Immature natural killer cell (primary cell): ENCODE results near the gene TBKBP1. TPM values are rescaled to one million over a fixed set of nuclear protein-coding genes. Genes with fewer than 3 reads are reported as not detected.

Experiments
- DNase-seq, 3 donors: peaks; one replicate each; pipeline ENCODE4 v3.0.0; 2022; ENCODE audit warnings: mixed read lengths in 1 of 3
- H3K27ac Mint-ChIP-seq, 6 donors: one replicate each; pipeline ENCODE4 v1.8.0; 2020; ENCODE audit warnings: mixed read lengths in 6 of 6, mild to moderate bottlenecking in 5 of 6, inconsistent platforms in 4 of 6, moderate library complexity in 3 of 6
- H3K27me3 Mint-ChIP-seq, 3 donors: one replicate each; pipeline ENCODE4 v1.8.0; 2020 to 2021; ENCODE audit warnings: low read depth in 3 of 3, mild to moderate bottlenecking in 3 of 3, mixed read lengths in 3 of 3, moderate library complexity in 3 of 3, inconsistent platforms in 1 of 3
- H3K36me3 Mint-ChIP-seq, 3 donors: one replicate each; pipeline ENCODE4 v1.8.0; 2020; ENCODE audit warnings: mixed read lengths in 3 of 3, inconsistent platforms in 2 of 3, mild to moderate bottlenecking in 2 of 3
- H3K4me1 Mint-ChIP-seq, 2 donors: one replicate each; pipeline ENCODE4 v1.8.0; 2020; ENCODE audit warnings: inconsistent platforms in 2 of 2, mild to moderate bottlenecking in 2 of 2, mixed read lengths in 2 of 2, moderate library complexity in 1 of 2
- H3K4me3 Mint-ChIP-seq, 5 donors: one replicate each; pipeline ENCODE4 v1.8.0; 2020; ENCODE audit warnings: mild to moderate bottlenecking in 5 of 5, mixed read lengths in 5 of 5, inconsistent platforms in 3 of 5, moderate library complexity in 3 of 5
- H3K9me3 Mint-ChIP-seq, 6 donors: one replicate each; pipeline ENCODE4 v1.8.0; 2020; ENCODE audit warnings: mild to moderate bottlenecking in 6 of 6, mixed read lengths in 6 of 6, inconsistent platforms in 4 of 6, moderate library complexity in 3 of 6
- polyA plus RNA-seq, 3 donors: library from polyadenylated mRNA; unstranded; fragments of 300-500 nt; fragmentation: Illumina TruSeq; gene quantifications; one replicate each; pipeline ENCODE4 v1.2.3, GENCODE V29; 2021

The TBKBP1 gene
- polyA plus RNA-seq, 3 donors from 2014 or later: 1.3 to 2.3 (median 2.2) TPM

DNA sequence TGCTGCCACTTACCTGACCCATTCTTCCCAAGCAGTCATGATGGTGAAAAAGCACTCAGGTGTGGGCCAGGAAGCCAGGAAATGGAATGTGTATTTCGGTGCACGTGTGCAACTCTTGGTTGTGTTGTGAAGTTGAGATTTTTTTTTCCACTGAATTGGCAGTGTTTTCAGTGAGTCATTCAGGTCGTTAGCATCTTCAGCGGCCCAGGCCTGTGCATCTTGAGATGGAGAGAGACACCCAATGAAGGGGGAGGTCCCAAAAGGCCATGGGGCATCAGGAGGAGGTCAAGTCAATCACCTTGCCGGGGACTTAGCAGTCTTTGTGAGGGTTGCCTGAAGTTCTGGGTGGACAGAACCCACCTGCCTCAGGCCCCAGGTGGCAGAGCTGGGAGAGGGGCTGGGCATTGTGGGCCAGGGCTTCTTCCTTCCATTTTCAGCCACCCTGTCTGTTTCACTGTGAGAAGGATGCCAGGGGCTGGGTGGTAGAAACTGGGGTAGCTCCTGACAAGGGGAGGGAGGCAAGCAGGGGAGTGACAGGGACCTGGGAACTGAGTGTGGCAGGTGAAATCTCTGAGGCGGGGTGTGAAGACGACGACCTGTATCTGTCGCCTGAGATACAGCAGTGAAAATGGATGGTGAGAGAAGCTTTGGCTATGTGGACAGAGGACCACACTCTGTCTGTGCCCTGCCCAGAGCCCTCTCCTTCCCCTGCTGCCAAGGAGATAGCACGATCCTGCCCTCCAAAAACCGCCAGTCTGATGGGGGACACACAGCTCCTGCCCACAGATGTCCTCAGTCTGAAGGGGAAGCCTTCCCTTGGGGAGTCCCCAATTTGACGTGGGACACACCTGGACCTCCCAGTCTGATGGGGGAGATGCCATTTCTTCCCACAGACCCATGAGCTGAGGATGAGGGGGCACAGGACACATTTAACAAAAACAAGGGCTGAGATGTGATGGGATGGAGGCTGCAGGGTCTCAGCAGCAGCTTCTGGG is 11.9 kb downstream of the TBKBP1 start:
- Mint-ChIP-seq H3K27ac (peak overlapping the region; percentile 92 to 99 (median 97)), H3K36me3 (peaks cover 6 to 11% (median 10%) of the 10 kb centered on the region in 3 donors), H3K4me1 (peaks cover 82 to 86% of the 10 kb centered on the region in 2 donors), H3K4me3 (peak overlapping the region; percentile 76 to 99 (median 90)), H3K27me3 (peaks cover 20 to 49% (median 33%) of the 10 kb centered on the region in 3 donors), H3K9me3 (no peaks in the 10 kb centered on the region)
- DNase-seq: peak in 1 of 3 donors; percentile 41

DNA sequence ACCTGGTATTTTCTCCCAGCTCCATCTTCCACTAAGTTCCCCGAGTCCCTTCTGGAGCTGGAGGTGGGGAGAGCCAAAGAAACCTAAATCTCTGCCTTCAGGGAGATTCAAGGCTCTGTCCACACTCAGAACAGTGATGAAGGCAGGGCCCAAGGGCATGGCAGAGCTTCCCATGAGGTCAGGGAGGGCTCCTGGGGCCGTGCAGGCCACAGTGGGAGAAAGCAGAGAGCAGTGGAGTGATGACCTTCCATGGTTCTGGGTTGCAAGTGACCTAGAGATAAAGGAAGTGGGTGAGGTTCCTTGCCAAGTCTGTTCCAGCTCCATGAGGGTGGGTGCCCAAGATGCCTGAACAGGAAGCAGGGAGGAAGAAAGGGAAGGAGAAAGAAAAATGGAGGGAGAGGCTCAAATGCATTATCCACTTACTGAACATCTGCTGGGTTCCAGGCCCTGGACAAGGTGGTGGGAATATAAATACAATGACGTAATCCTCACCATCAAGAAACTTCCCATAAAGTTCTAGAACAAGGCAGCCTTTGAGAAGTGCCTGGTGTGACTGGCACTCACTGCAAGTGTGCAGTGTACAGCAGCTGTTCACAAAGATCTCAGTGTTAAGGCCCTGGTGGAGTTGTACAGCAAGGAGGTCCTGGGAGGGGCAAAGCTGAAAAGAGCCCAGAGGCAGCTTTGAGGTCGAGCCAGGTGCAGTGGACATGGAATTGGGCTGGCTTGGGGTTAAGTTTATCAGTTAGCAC is 13.3 kb downstream of the TBKBP1 start:
- H3K36me3 Mint-ChIP-seq: peaks cover 6 to 13% (median 12%) of the 10 kb centered on the region in 3 donors
- no peak for DNase-seq

DNA sequence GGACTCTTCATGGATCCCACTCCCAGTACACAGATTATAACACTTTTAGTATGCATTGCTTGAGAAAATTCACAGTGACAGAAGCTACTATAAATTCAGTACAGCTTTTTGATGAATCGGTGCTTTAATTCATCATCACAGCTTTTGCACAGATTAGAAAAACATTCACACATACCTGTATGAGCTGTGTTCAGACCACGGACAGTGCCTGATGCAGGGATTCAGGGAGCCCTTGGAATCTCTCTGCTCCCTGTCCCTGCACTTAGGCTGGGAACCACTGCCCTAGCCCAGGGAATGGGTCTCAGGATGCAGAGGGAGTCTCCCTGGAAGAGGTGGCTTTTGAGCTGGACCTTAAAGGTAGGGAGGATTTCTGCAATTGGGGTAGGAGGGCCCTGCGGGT is 13.9 kb downstream of the TBKBP1 start:
- peaks cover 85 to 87% of the 10 kb centered on the region in 2 donors for H3K4me1 Mint-ChIP-seq
- H3K27ac Mint-ChIP-seq: peak overlapping the region; percentile 92 to 99 (median 97)
- H3K27me3 Mint-ChIP-seq: peaks cover 16 to 35% (median 17%) of the 10 kb centered on the region in 3 donors
- H3K9me3 Mint-ChIP-seq: no peaks in the 10 kb centered on the region
- H3K4me3 Mint-ChIP-seq: peak overlapping the region; percentile 4 to 92 (median 41)
- peaks cover 6 to 13% (median 12%) of the 10 kb centered on the region in 3 donors for H3K36me3 Mint-ChIP-seq
- DNase-seq: no peak

More for the DNA sequence above, 13.3 kb downstream of the TBKBP1 start:
- H3K9me3 Mint-ChIP-seq: no peaks in the 10 kb centered on the region
- H3K4me3 Mint-ChIP-seq: peak overlapping the region; percentile 76 to 99 (median 90)
- H3K27me3 Mint-ChIP-seq: peaks cover 16 to 40% (median 21%) of the 10 kb centered on the region in 3 donors
- peak overlapping the region; percentile 92 to 99 (median 97) for H3K27ac Mint-ChIP-seq
- H3K4me1 Mint-ChIP-seq: peaks cover 83 to 86% of the 10 kb centered on the region in 2 donors

DNA sequence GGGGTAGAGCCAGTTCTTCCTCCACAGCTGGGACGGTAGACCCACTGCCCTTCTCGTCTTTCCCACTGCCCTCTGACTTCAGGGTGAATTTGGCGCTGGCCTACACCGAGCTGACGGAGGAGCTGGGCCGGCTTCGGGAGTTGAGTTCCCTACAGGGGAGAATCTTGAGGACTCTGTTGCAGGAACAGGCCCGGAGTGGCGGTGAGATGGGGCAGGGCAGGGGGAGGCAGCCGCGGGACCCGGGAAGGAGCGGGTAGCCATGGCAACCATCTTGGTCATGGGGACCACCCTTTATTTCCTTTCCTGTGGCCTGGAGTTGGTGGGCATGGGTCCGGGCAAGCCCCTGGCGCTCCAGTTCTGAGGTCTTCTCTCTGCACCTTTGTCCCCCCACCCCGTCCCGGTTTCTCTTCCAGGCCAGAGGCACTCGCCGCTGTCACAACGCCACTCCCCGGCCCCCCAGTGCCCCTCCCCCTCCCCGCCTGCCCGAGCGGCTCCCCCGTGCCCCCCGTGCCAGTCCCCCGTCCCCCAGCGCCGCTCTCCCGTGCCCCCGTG is 14.4 kb downstream of the TBKBP1 start:
- Mint-ChIP-seq H3K36me3 (peaks cover 6 to 13% (median 12%) of the 10 kb centered on the region in 3 donors), H3K27ac (peak overlapping the region in 1 of 6 donors; percentile 26), H3K9me3 (no peaks in the 10 kb centered on the region), H3K4me3 (no peak overlapping the region), H3K27me3 (peaks cover 11 to 30% (median 13%) of the 10 kb centered on the region in 3 donors), H3K4me1 (peaks cover 87% of the 10 kb centered on the region in 2 donors)
- DNase-seq: no peak

DNA sequence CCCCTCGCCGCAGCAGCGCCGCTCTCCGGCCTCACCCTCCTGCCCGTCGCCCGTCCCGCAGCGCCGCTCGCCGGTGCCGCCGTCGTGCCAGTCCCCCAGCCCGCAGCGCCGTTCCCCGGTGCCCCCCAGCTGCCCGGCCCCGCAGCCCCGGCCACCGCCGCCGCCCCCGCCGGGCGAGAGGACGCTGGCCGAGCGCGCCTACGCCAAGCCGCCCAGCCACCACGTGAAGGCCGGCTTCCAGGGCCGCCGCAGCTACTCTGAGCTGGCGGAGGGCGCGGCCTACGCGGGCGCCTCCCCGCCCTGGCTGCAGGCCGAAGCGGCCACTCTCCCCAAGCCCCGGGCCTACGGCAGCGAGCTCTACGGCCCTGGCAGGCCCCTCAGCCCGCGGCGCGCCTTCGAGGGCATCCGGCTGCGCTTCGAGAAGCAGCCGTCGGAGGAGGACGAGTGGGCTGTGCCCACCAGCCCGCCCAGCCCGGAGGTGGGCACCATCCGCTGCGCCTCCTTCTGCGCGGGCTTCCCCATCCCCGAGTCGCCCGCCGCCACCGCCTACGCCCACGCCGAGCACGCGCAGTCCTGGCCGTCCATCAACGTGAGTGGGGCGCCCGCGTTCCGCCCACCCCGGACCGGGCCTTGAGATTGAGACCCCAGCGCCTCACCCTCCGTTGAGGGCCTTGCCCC is 15.0 kb downstream of the TBKBP1 start:
- Mint-ChIP-seq H3K9me3 (no peaks in the 10 kb centered on the region), H3K27ac (peak overlapping the region in 1 of 6 donors; percentile 74), H3K4me1 (peaks cover 87% of the 10 kb centered on the region in 2 donors), H3K4me3 (no peak overlapping the region), H3K27me3 (peaks cover 8 to 26% (median 10%) of the 10 kb centered on the region in 3 donors), H3K36me3 (peaks cover 6 to 13% (median 12%) of the 10 kb centered on the region in 3 donors)
- DNase-seq: no peak

DNA sequence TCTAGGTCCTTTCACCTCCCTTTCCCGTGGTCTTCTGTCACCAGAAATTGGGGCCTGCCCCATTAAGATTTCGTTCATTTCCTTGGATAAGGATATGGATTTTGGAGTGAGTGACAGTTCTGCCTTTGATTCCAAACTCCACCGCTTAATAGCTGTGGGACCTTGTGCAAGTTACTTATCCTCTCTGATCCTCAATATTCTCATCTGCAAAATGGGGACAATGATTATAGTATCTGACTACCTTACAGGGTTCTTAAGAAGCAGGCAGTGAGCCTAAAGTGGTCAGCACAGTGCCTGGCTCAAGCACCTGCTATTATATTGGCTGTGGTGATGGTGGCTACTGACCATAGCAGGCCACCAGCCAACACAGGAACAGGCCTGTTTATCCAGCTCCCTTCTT is 15.6 kb downstream of the TBKBP1 start:
- Mint-ChIP-seq H3K9me3 (no peaks in the 10 kb centered on the region), H3K4me1 (peaks cover 87% of the 10 kb centered on the region in 2 donors), H3K27ac (peak overlapping the region; percentile 36 to 99 (median 54)), H3K27me3 (peaks cover 13 to 25% (median 14%) of the 10 kb centered on the region in 3 donors), H3K36me3 (peaks cover 6 to 13% (median 12%) of the 10 kb centered on the region in 3 donors), H3K4me3 (peak overlapping the region in 3 of 5 donors; percentile 6 to 41 (median 30))
- DNase-seq: no peak

DNA sequence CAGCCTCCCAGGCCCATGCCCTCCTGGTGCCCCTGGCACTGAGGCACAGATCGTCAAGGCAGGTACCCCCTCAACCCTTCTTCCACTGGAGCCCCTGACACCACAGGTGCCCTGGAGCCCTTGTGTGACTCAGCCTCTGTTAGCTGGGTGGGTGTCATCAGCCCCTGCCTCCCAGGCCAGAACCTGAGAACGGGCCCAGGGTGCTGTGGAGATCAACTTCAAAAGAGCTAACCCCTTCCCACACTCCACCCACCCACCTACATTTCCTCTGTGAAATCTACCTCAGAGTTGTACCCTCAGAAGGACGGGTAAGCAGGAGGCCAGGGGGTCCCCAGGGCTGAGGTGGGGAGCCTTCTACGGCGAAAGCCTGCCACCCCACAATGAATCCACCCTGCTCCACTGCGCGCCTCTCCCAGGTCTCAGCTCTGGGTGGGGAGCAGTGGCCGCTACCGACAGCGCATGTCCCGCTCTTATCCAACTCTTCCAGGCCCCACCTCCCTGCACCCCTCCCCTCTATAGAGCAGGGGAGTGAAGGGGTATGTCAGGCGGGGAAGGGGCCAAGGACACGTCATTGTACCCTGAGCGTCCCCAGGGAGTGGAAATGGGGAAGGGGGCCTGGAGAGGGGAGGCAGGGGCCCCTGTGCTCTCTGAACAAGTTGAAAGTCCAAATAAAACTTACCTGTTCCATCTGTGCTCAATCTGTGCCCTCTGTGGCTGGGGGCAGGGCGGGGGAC is 17.6 kb downstream of the TBKBP1 start:
- Mint-ChIP-seq H3K36me3 (peaks cover 6 to 13% (median 12%) of the 10 kb centered on the region in 3 donors), H3K27ac (peak overlapping the region; percentile 93 to 99 (median 97)), H3K4me3 (peak overlapping the region; percentile 60 to 91 (median 75)), H3K9me3 (no peaks in the 10 kb centered on the region), H3K27me3 (peaks cover 13 to 20% (median 19%) of the 10 kb centered on the region in 3 donors), H3K4me1 (peaks cover 87% of the 10 kb centered on the region in 2 donors)
- DNase-seq: no peak

DNA sequence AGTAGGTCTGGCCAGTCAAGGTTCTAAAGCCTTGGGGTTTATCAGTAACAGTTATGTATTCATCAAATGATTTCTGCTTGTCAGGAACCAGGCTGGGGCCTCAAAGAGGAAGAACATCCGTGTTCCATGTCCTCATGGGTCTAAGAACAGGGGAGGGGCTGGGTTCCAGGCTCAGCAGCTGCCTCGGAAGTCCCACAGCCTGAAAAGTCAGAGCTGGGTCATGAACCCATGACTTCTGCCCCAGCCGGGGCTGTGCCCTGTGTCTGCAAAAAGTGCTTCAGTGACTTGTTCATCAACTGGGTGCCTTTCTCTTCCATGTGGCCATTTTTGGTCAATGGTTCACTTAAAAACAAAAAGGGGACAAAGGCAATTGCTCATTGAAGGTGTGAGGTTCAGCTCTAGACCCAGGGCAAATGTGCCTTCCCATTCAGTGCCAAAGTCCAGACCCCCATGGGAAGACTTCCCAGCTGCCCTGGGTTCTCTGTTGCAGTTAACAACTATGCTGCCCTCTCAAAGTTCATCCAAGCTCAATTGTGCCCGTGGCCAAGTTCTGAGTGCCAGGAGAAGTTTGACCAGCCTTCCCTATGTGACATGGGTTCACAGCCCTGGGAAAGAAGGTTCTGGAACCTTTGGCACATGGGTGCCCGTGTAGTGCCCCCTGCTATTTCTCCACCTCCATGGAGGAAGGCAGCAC is 18.5 kb downstream of the TBKBP1 start:
- Mint-ChIP-seq H3K27me3 (peaks cover 12 to 19% (median 13%) of the 10 kb centered on the region in 3 donors), H3K36me3 (peaks cover 5 to 13% (median 12%) of the 10 kb centered on the region in 3 donors), H3K4me1 (peaks cover 87% of the 10 kb centered on the region in 2 donors), H3K4me3 (peak overlapping the region; percentile 75 to 91 (median 84)), H3K9me3 (no peaks in the 10 kb centered on the region), H3K27ac (peak overlapping the region; percentile 93 to 99 (median 97))
- DNase-seq: no peak

DNA sequence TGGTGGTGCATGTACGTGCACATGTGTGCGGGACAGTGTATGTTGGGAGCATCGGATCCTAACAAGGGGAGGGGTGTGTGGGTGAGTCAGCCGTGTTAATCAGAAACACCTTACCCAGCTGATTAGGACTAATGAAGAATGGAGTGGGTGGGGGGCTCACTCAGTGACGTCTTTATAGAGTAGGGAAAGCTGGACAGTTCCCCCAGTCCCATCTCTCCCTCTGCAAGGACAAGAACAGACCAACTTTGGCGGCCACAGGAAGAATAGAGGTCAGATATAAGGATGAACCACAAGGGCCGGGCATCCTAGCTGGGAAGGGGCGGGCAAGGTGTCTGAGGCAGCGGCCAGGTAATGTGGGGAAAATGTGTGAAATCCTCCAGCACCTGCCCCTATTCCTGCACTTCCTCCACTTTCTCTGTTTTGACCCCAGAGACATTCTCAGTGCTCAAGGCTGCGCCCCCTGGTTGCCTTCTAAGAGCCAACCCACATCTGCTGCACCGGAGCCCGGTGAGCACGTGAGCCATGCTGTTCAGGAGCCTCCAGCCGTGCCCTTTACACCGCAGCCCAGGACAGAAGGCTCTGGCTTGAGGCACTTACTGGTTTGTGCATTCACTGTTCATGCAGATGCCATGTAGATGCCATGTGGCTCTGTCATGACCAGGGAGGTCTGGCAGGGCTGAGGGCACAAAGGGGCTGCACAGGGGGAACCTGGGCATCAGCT is 20.2 kb downstream of the TBKBP1 start:
- Mint-ChIP-seq H3K4me3 (peak overlapping the region; percentile 75 to 91 (median 84)), H3K4me1 (peaks cover 95 to 98% of the 10 kb centered on the region in 2 donors), H3K36me3 (peaks cover 0 to 13% (median 12%) of the 10 kb centered on the region in 3 donors), H3K27me3 (peaks cover 12 to 24% (median 13%) of the 10 kb centered on the region in 3 donors), H3K27ac (peak overlapping the region; percentile 93 to 99 (median 97)), H3K9me3 (no peaks in the 10 kb centered on the region)
- peak in 1 of 3 donors; percentile 67 for DNase-seq

DNA sequence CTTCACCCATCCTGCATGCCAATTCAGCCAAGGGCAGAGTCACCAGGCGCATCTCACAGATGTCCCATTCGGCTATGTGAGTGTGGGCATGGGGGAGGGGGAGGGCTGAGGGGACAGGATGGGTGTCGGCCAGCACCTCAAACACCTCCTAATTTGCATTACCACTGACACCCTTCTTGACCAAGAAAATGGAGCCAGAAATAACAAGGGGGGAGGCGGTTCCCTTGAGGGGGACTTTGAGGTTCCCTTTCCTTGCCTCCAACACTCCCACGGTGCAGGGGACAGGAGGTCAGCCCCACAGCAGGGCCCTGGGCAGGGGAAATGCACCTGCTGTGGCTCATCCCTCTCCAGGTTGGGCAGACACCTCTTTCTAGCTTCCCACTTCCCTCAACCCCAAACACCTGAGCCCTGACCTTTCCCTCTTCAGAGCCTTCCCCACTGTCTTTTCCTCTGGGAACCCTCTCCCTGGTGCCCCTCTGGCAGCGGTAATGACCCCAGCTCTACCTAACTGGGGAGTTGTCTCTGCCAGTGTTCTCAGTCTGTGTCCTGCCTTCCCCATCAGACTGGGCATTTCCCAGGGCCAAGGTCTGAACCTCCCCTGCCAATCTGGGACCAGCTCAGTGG is 20.9 kb downstream of the TBKBP1 start:
- DNase-seq: peak; percentile 85 to 88 (median 86)
- Mint-ChIP-seq H3K4me3 (peak overlapping the region; percentile 75 to 91 (median 84)), H3K27ac (peak overlapping the region; percentile 93 to 99 (median 97)), H3K27me3 (peaks cover 12 to 24% (median 13%) of the 10 kb centered on the region in 3 donors), H3K4me1 (peaks cover 98 to 100% of the 10 kb centered on the region in 2 donors), H3K36me3 (peaks cover 0 to 8% (median 7%) of the 10 kb centered on the region in 3 donors), H3K9me3 (no peaks in the 10 kb centered on the region)
